Right hindlimb (tissue), 1 donor: ENCODE measurements around the gene USF2.

Source experiments
- DNase-seq: peaks from one replicate; pipeline ENCODE4 v3.0.0-alpha.2; 2018

The USF2 gene

DNA sequence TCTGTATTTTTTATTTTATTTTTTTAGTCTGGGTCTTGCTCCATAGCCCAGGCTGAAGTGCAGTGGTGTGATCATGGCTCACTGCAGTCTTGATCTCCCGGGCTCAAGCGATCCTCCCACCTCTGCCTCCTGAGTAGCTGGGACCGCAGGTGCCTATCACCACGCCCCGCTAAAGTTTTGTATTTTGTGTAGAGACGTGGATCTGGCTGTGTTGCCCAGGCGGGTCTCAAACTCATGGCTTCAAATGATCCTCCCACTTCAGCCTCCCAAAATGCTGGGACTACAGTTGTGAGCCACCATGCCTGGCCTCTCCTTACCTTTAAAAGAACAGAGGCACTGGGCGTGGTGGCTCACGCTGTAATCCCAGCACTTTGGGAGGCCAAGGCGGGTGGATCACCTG, 19.0 kb downstream of the USF2 start:
- DNase-seq = no peak

DNA sequence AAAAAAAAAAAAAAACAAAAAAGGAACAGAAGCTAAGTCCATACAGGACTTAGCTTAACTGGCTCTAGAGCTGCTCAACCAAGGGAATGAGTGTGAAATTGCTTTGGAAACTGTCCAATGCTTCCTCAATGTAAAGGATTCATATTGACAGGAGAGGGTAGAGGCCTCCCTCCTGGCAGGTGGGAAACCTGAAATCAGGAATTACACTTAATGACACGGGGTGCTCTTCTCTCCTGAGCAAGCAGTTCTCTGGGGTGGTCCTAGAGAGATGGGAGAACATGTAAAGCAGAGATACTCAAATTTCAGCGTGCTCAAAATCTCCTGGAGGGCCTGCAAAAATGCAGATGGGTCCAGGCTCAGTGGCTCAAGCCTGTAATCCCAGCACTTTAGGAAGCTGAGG, 19.6 kb downstream of the USF2 start:
- no peak for DNase-seq

DNA sequence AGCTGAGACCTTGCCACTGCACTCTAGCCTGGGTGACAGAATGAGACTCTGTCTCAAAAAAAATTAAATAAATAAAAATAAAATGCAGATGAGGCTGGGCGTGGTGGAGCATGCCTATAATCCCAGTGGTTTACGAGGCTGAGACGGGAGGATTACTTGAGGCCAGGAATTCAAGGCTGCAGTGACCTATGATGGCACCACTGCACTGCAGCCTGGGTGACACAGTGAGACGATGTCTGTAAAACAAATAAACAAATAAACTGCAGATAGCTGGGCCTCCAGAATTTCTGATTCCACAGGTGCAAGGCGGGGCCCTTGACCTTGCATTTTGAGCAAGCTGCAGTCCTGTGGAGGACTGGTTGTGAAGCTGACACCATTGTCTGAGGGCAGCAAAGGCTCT, 20.1 kb downstream of the USF2 start:
- DNase-seq = no peak

DNA sequence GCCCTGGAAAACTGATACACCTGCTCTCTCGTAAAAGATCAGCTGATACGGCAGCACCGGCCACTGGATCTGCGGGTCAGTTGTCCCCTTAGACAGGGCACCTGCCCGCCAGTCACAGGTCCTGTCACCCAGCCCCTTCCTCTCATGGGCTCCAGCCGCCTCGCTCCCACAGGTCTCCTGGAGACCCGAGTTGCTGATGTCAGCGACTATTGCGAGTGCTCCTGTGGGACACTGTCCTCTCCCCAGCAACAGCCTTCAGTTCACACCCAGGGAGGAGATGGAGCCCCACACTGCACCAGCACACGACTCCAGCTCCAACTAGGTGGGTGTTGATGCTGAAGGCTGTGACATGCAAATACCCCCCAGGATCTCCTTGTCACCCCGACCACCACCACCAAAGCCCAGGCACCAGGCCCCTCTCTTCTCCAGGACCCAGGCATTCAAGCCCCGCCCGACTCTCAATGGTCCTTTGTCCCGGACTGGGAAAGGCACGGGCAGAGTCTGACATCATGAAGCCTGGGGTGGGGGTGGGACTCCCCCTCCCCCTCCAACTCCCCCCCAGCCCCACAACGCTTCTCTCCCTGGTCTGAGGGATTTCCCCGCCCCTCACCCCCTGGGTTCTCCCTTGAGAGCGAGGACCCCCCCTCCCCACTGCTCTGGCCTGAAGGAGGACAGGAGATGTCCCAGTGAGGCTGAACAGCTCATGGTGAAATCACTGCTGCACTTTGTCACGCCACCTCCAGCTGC, 21.8 kb downstream of the USF2 start:
- no peak for DNase-seq

DNA sequence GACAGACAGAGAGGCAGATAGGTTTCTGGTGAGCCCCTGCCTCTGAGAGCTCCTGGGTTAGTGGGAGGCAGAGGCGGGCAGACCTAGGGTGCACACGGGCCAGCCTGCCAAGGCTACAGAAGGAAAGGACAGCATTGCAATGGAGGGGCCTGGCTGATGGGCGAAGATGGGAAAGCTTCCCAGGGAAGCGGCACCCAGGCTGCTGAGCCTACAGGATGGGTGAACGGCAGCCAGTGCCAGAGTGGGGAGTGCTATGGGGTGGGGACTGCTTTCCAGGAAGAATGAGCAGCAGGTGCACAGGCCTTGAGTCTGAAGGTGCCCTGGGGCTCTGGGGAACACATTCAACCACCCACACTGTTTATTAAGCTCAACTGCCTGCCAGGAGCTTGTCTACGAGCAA, 22.5 kb downstream of the USF2 start:
- no peak for DNase-seq

DNA sequence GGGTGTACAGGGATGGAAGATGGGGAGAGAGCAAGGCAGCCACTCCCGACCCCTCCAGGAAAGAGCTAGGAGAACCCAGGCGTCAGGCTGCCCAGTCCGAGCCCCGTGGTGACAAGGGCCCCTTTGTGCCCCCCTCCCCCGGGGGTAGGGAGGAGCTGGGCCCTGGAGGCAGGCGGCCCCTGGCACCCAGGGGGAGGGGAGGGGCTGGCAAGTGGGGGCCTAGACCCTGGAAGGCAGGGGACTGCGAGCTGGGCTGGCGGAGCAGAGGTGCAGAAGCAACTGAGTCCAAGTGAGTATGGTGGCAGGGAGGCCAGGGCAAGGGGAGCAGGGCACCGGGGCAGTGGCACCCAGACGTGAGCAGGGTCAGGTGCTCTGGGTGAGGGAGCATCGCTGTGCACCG, 23.2 kb downstream of the USF2 start, which contains the start of gene MAG:
MAG (plus strand) TSS at position 246 of the 400 bp plus-strand sequence. CDS start 3,248 bp downstream, outside the sequence.
- DNase-seq = no peak

DNA sequence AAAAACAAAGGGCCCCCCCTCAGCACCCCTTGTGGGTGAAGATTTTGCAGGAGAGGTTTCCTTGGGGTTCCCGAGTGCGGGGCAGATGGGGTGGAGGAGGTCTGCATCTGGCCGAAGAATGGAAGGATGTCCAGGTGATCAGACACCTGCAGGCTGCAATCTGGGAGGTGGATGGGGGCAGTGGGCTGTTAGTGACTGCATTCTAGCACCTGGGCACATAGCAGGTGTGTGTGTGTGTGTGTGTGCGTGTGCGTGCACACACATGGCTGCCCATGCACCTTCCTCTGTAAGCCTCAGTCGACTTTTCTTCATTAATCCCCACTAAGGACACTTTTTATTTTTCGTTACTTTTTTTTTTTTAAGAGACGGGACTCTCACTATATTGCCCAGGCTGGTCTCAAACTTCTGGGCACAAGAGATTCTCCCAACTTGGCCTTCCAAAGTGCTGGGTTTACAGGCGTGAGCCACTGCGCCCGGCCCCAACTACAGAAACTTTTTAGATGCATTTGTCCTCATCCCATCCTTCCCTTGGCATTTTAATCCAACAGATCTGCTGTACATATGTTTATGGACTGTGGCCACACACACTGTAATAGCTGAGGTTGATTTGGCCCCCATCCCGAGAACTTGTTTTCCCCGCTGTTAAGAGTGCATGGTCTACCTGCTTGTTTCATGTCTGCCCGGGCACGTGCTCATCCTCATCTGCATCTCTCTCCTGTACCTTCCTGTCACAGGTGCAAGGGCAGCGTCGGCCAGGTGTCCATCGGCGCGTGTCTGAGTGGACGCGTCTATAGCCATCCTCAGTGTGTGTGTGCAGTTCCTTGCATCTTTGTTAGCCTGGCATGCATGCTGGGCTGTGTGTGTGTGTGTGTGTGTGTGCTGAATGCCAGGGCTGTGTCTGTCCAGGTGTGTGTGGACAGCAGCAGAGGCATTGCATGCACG, 23.9 kb downstream of the USF2 start:
- no peak for DNase-seq

DNA sequence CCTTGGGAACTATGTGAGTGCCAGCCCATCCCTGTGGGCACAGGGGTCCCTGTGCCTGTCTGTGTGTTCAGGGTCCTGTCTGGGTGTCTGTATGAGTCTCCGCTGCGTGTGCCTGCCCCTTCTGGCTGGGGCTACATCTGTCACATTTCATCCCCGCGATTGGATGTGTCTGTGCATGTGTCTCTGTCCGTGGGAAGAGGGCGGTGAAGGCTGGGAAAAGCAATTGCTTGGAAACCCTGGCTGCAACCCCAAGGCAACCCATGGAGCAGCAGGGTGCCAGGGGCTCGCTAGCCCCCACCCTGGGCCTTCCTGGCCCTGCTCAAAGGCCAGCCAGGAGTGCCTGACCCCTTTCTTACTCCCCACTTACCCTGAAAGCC, 24.6 kb downstream of the USF2 start:
- DNase-seq = no peak

DNA sequence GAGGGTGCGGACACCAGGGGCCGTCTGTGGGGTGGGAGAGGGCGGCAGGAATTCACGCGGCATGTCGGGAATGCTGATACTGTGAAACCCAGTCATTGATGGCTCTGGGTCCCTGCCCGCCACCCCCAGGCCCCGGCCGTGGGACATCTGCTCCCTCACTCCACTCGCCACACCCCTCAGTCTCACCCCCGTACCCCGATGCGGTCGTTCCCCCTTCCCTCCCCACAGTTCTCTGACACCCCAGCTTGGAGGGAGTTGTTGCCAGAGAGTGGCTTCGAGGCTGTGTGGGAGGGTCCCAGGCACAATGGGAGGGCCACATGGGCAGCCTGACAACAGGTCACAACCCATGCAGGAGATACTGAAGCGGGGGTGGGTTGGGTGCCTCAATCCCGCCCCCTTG, 25.0 kb downstream of the USF2 start:
- no peak for DNase-seq

DNA sequence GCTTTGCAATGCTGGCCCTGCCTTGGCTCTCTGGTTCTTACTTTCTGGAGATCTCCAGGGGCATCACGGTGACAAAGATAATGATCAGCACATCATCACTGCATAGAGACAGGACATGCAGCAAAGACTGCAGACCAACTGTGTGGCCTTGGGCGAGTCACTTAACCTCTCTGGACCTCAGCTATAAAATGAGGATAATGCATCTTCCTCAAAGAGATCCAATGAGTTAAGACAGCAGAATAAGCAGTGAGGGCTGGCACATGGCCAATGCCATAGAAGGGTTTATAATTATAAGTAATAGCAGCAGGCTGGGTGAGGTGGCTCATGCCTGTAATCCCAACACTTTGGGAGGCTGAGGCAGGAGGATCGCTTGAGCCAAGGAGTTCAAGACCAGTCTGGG, 25.6 kb downstream of the USF2 start:
- DNase-seq = no peak

DNA sequence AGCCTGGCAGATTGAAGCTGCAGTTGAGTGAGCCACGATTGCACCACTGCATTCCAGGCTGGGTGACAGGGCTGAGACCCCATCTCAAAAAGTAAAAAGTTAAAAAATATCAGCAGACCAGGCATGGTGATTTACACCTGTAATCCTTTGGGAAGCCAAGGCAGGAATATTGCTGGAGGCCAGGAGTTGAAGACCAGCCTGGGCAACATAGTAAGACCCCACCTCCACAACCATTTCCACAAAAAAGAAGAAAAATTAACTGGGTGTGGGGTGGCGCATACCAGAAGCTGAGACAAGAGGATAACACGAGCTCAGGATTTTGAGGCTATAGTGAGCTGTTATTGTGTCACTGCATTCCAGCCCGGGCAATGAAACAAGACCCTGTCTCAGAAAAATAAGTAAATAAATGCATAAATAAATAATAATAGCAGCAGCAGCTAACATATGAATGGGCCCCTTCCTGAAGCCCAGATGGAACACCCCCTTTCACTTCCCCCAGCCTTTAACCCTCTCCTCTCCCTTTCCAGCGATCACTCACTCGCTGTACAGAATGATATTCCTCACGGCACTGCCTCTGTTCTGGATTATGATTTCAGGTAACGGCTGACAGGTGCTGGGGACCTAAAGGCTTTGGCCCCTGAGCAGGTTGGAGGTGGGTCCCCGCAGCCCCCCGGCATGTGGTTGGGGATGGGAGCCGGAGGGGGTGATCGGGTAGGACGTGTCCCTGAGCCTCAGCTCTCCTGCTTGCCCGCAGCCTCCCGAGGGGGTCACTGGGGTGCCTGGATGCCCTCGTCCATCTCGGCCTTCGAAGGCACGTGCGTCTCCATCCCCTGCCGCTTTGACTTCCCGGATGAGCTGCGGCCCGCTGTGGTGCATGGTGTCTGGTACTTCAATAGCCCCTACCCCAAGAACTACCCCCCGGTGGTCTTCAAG, 26.4 kb downstream of the USF2 start:
- no peak for DNase-seq

DNA sequence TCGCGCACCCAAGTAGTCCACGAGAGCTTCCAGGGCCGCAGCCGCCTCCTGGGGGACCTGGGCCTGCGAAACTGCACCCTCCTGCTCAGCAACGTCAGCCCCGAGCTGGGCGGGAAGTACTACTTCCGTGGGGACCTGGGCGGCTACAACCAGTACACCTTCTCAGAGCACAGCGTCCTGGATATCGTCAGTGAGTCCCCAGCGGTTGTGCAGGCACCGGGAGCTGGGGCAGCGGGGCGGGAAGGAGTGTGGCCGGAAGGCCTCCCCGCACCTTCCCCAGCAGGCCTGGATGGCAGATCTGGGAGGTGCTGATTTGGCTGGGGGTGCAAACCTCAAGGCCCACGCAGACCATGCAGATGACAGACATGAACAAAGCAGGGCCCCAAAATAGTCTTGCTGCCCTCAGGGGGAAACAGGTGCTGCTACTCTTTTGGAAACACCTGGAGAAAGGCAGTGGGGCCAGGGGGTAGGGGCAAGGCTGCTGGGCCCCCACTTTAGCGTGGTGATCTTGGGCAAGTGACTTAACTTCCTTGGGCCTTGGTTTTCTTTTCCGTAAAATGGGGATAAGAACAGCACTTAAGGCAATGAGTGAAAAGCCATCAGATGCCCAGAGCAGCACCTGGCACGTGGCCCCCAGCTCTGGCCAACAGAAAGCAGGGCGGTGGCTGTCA, 27.2 kb downstream of the USF2 start:
- no peak for DNase-seq

DNA sequence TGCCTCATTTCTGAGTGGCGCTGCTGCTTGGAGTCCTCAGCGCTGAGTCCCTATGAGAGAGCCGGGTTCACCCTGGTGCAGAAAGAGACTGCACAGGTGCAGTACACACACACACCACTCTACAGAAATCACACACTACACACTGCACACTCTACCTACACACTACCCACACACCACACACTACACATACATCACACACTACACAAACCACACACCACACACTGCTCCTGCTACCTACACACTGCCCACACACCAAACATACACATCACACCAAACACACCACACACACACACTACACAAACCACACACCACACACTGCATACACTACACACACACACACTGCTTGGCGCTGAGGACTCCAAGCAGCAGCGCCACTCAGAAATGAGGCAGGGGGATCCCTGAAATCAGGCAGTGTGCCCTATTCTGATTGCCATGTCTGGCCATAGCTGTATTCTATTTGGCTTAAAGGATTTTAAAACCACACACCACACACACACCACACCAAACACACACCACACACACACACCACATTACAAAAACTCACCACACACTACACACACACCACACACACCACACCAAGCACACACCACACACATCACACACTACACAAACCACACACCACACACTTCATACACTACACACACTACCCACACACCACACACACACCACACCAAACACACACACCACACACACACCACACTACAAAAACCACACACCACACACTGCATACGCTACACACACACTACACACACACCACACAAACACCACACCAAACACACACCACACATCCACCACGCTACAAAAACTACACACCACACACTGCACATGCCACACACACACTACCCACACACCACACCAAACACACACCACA, 28.1 kb downstream of the USF2 start:
- DNase-seq = no peak

DNA sequence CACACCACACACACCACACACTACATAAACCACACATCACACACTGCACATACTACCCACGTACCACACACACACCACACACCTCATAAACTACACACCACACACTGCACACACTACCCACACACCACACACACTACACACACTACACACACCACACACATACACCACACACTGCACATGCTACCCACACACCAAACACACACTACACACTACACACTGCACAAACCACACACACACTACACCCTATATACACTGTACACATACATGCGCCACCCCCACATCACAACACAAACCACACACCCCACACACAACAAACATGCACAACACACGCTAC, 28.7 kb downstream of the USF2 start:
- DNase-seq = no peak

DNA sequence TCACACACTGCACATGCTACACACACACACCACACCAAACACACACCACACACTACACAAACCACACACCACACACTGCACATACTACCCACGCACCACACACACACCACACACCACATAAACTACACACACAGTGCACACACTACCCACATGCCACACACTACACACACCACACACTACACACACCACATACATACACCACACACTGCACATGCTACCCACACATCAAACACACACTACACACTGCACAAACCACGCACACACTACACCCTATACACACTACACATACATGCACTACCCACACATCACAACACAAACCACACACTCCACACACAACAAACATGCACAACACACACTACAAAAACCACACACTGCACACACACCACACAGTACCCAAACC, 29.2 kb downstream of the USF2 start:
- no peak for DNase-seq

DNA sequence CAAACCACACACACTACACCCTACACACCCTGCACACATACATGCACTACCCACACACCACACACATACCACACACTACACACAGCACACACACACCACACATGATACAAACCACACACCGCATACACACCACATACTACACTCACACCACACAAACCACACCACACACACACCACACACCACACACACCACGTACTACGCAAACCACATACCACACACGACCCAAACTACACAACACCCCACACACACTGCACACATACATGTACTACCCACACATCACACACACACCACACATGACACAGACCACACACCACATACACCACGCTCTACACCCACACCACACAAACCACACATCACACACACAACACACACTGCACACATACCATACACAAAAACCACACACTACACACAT, 29.8 kb downstream of the USF2 start:
- no peak for DNase-seq

DNA sequence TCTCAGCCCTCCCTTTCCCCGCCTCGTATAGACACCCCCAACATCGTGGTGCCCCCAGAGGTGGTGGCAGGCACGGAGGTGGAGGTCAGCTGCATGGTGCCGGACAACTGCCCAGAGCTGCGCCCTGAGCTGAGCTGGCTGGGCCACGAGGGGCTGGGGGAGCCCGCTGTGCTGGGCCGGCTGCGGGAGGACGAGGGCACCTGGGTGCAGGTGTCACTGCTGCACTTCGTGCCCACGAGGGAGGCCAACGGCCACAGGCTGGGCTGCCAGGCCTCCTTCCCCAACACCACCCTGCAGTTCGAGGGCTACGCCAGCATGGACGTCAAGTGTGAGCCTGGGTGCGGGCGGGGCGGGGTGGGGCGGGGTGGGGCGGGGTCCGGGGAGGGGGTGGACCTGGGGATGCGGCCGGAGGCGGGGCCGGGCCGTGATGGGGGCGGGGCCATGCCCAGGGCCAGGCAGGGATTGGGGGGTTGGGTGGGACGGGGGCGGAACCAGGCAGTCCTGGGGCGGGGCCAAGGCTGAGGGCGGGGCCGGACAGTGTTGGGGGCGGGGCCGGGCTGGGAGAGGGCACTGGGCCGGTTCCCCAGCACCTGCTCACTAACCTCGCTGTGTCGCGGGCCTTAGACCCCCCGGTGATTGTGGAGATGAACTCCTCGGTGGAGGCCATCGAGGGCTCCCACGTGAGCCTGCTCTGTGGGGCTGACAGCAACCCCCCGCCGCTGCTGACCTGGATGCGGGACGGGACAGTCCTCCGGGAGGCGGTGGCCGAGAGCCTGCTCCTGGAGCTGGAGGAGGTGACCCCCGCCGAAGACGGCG, 31.0 kb downstream of the USF2 start:
- DNase-seq = no peak

DNA sequence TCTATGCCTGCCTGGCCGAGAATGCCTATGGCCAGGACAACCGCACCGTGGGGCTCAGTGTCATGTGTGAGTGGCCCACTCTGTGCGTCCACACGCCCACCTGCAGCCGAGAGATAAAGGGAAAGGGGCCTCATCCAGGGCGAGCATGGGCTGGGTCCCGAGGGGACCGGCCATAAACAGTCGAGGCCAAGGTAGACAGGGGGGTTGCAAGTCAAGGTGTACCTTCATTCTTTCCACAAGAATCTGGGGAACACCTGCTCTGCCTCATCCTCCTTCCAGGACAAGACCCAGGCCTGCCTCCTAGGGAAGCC, 31.5 kb downstream of the USF2 start:
- DNase-seq = no peak

DNA sequence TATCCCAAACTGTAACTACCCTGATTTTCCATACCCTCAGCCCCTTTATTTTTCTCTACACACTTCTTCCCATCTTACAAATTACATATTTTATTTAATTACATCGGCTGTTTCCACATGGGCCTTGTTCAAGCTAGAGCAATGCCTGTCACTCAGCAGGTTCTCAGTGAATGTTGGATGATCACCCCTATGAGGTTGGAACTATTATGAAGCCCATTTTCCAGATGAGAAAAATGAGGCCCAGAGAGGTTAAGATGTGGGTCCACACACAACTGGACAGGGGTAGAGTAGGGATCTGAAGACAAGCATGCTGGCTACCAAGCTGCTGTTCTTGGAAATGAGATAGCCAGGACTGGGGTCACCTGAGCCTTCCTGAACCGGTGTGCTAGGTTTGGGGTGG, 33.2 kb downstream of the USF2 start:
- DNase-seq = no peak

DNA sequence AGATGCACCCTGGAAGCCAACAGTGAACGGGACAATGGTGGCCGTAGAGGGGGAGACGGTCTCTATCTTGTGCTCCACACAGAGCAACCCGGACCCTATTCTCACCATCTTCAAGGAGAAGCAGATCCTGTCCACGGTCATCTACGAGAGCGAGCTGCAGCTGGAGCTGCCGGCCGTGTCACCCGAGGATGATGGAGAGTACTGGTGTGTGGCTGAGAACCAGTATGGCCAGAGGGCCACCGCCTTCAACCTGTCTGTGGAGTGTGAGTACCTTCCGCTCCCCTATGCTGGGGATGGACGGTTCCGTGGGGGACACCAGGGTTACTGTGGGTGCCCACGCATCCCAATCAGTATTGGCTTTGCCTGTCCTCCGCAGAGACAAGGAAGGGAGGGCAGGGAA, 33.7 kb downstream of the USF2 start:
- no peak for DNase-seq

DNA sequence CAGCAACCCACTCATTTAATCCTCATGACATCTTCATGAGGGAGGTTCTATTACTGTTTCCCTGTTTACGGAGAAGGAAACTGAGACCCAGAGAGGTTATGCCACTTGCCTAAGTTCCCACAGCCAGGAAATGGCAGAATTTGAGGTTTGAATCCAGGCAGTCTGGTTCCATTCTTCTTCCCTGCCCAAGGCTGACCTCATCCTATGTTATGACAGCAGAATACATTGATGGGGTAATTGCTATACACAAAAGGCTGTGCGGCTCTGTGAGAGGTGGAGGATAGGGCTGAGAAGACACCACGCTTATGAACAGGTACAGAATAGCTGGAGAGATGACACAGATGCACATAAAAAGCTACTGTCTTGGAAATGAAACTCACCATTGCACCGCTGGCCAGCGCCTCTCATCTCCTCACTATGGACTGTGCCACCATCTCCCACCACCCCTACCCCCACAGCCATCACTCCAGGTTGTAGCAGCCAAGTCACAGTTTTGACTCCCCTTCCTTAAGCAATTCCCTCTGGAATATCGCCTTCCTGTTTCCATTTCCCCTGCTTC, 34.7 kb downstream of the USF2 start:
- no peak for DNase-seq
